HG03025 (cell line): ENCODE results near the gene CACHD1.
"Not testable (repeated sequence)": the region's sequence is repeated elsewhere in the genome, so short reads cannot be mapped to it uniquely, and the experiment has no call there.

Experiments
- ATAC-seq: cut with Tn5 transposase; IDR thresholded peaks from one replicate; pipeline ENCODE4 v1.9.1; 2021; ENCODE audit warnings: mild to moderate bottlenecking, moderate library complexity; ENCODE audit not compliant: unreplicated experiment, low FRiP score

Gene CACHD1

DNA sequence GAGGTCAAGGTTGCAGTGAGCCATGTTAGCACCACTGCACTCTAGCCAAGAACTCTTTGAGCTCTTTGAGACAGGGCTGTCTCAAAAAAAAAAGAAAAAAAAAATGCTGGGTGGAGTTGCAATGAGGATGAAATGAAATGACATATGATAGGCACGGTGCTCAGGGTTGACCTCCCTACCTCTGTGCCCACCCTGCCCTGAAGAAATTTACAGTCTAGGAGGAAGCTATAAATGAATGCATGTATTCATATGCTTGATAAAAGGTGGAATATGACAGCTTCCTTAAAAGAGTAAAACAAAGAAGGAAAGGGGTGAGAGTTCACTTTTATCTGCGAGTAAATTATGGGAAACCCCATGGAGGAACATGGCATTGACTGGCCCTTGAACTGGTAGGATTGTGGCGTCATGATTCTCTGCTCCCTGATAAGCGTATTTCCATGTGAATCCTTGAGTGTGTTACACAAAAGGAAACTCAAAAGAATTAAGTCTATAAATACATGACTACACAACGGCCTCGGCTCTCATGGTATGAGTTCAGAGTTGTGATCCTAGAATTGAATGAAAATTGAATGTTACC lies 215.9 kb downstream of the CACHD1 start:
- no peak for ATAC-seq

DNA sequence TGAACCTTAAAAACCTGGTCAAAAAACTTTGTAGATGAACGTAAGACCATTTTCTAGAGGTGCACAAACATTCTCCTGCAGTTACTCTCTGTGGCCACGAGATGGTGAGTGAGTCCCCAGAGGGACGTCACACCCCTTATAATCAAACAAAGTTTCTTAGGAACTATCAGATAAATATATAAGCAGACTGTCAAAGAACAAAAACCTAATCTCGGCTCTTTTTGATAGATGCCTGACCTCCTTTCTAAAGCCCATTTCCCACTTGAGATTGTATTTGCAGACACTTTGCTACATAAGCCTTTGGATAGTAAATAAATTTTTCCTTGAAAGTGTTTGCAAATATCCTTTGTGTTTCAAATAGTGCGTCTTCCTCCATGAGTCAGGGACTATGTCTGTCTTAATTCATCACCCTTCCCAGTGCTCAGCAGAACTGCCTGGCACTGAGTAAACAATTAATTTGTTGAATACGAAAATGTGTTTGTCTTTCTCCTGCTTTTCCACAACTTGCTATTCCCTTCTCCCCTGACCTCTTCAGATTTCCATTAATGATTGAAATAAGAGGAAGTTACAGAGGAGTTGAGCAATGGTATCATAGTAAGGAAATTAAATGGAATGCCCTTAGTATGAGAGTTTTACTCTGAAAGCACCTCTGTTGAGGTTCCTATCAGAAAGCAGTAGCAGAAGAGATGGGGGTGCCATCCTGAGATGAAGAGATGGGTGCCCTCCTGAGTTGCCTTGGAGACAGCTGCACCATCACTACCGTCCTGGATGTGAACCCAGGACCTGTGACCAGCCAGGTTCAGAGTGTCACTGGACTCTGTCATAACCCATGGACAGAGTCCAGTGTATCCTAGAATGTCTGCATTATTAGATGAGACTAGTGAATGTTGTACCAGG lies 217.1 kb downstream of the CACHD1 start:
- ATAC-seq: no peak

DNA sequence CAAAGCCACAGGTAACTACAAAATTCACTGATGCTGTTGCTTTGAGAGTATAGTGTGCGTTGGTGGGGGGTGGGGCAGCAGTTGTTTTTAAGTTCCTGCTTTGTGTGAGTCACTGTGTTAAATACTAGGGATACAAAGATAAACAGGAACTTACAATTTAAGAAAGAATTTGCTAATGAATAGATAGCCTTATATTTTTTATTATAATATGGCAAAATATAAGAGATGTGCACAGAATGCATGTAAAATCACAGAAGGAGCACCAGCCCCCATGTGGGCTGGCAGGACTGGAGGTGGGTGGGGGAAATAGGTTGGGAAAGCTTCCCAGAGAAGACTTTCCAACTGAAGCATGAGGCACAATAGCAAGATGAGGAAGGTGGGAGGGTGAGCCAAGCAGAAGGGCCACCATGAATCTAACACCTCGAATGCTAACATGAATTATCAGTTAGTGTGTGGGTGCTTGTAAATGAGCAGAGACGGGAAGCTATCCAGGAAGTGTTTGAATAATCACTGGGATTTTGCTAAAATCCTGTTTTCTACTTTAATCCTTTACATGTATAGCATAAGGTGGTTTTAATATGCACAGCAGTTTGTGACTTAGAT lies 217.9 kb downstream of the CACHD1 start:
- ATAC-seq: no peak

DNA sequence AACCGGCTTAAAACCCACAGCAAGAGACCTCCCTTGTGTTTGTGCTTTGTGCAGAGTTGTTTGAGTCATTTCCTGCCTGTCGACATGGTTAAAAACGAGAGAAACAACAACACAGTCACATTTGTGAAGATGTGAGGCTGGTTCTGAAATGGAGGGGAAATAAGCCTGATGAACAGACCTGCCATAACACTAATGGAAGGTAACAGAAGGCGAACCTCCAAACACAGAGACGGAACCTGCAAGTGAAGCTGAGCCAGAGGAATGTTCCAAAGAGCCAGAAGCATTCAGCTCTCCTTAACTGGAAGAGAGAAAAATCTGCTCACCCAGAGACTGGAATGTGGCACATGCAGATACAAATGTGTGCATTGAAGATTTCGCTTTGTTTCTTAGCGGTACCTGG lies 221.7 kb downstream of the CACHD1 start:
- no peak for ATAC-seq

DNA sequence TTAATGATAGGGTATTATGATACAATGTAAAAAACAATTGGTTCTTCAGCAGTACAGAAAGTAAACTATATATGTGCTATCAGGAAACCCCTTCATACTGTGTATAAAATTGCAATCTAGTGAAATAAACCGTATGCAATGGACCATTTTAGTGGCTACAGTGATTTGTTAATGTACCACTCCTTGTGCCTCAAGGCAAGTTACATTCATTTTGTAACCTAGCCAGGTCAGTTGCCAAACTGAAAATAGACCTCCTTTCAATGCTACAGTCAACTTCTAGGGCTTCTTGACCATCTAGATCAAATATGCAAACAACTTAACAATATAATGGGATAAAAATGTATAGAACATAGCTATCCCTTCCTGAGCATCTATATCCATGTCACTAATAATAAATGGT lies 223.0 kb downstream of the CACHD1 start:
- ATAC-seq: no peak

DNA sequence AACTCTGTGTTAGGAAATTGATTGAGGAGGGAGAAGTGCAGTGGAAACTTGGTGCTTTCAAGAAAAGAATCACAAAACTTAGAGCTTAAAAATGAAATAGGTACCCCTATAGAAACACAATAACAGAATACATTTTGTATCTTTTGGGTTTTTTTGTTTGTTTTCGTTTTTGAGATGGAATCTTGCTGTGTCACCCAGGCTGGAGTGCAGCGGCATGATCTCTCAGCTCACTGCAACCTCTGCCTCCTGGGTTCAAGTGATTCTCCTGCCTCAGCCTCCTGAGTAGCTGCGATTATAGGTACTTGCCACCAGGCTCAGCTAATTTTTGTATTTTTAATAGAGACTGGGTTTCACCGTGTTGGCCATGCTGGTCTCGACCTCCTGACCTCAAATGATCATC lies 223.5 kb downstream of the CACHD1 start:
- ATAC-seq: no peak

DNA sequence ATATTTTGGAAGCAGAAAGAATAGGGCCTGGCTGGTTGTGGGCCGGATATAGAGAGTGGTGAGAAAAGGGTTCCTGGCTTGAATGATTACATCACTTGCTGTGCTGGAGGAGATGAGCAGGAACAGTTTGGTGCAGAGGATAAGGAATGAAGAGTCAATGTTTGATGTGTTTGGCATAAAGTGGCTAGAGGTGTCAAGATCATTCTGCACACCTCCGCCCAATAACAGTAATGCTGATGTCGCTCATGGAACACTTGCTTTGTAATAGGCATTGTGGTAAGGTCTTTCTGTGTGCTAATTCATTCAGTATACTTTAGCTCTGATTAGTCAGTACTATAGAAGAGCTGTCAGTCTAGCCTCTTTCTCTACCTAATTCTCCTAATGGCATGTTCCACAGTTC lies 226.9 kb downstream of the CACHD1 start:
- ATAC-seq: no peak

DNA sequence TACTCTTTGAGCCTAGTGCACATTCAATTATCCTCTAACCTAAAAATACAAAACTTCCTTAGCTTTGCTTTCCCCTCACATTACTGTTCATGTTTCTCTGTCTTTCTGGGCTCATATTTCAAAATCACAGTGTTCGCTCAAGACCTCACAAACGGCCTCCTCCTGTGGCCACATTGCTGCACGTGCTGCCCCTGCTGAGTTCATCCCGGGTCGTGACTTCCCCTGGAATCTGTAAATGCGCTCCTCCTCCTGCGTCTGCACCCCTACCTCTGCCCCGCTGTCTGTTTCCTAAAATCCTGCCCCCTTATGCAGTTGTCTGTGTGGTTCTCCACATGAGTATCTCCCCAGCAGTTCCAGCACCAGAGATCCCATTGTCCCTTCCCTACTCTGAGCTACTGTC lies 229.4 kb downstream of the CACHD1 start:
- ATAC-seq: no peak

DNA sequence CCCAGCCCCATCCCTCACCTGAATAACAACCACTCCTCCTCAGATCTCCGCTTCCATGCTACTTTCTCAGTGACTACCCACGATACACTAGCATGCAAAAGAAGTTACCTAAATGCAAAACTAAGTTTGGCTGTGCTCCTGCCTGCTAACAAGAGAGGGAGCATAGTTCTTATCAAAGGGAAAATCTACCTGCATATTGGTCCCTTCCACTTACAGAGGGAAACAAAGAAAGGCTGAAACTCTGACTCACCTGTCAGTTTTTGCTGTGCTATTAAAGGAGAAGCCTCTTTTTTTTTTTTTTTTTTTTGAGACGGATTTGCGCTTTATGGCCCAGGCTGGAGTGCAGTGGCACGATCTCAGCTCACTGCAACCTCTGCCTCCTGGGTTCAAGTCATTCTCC lies 231.1 kb downstream of the CACHD1 start:
- ATAC-seq: no peak

DNA sequence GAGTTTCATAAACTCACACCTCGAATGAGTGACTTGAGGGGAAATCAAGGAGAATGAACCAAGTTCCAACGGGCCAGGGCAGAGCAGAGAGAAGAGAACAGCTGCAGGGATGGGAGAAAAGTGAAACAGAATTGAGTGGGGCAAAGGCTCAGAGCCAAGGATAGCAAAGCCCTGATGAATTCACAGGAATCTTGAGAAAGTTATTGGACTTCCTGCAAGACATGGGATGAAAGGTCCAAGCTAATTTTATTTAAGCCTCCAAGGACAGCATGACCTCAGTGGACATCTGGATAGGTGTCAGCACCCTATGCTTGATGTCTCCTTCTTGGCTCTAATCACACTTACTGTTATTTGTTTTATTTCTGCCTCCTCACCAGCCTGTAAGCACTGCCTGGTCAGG lies 232.0 kb downstream of the CACHD1 start:
- ATAC-seq: no peak

DNA sequence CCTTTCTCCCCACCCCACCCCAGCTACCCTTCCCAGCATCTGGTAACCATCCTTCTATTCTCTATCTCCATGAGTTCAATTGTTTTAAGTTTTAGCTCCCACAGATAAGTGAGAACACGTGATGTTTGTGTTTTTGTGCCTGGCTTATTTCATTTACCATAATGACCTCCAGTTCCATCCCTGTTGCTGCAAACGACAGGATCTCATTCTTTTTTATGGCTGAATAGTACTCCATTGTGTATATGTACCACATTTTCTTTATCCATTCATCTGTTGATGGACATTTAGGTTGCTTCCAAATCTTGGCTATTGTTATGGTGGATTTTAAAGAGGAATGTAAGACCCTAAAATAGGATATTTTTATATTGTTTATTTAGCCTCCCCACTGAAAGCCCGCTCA lies 232.7 kb downstream of the CACHD1 start:
- ATAC-seq: not testable (repeated sequence)

DNA sequence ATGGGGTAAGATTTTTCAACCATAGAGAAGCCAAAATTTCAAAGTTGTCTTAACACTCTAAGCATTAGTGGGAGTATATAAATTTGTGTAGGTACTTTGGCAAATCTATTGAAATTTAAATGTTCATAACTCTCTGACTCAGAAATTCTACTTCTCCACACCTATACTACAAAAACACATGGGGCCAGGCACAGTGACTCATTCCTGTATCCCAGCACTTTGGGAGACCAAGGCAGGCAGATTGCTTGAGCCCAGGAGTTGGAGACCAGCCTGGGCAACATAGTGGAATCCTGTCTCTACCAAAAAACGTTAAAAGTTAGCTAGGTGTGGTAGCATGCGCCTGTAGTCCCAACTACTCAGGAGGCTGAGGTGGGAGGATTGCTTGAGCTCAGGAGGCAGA lies 233.7 kb downstream of the CACHD1 start:
- no peak for ATAC-seq

DNA sequence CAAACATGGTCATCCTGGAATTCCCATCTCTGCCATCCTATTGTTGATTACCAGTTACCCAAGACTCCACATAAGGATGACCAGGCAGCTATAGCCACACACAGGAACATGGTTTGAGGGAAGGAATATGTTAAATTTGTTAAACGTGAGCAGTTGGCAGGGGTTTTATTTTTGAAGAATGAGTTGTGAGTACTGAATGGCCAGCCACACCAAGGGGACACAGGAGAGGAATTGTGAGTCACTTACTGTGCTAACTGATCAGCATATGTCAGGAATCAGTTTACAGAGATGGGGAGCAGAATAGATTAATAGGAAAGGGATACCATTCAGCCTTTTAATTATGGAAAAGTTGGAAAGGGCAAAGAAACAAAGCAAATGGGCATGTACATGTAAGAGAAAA lies 235.7 kb downstream of the CACHD1 start:
- no peak for ATAC-seq

DNA sequence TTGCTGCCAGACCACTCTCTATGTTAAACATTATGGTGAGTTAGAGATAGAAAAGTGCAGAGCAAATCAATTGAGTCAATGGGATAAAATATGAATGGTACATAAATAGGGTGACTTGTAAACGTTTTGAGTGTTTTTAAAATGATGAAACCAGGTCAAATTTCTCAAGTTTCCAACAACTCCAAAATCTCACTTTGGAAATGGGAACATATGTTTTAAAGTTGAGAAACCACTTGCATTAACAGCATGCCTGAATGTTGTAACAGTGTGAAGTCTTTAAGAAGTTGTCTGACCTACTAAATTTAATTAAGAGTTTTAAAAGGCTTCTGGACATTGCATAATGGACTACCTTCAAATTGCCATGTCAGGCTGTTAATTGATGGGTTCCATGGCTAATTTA lies 241.3 kb downstream of the CACHD1 start:
- ATAC-seq: no peak

DNA sequence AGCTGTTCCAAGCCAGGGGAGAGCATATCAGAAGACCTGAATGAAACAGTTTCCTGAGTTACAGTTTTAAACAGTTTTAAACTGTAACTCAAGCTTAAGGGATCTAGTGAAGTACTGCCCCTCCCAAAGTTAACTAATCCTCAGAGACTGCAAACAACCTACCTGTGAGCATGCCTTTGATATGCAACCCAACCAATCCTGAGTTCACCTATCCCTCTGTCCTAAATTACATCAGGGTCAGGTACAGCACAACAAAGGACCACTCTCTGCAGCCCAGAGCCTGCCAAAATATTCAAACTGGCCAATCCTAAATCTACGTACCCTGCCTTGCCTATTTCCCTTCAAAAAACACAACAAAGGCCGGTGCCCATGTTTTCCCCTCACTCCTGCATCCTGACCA lies 242.1 kb downstream of the CACHD1 start:
- no peak for ATAC-seq

DNA sequence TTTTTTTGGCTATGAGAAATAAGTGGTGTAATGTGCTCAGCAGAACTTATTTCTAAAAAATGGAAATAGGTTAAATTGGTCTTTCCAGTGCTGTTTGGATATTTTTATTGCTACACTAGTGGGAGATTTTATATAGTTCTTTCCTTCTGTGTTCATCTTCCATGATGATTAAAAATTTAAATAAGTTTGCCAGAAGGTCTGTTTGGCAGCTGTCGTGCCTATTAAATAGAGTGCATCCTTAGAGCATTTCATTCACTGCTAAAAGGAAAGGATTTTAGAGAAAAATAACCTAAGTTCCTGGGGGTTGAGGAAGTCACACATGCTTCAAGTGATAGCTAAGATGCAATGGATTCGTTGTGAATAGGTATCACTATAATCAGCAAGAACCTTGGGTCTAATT lies 245.3 kb downstream of the CACHD1 start:
- no peak for ATAC-seq

DNA sequence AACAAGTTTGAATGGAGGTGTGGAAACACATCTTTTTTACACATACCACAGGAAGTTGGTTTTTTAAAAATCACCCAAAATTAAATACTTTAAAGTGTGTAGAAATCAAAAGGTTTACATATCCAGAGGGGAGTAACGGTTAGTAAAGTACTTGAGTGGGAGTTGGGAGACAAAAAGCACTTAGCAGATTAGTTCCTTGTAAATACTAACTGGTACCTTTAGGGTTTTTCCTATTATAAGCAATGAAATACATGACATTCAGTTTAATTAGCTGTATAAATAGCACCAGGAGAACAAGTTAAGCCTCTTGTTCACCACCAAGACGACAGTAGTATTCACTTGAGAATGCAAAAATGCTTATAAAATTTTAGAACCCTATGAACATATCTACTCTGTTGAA lies 251.2 kb downstream of the CACHD1 start:
- no peak for ATAC-seq

DNA sequence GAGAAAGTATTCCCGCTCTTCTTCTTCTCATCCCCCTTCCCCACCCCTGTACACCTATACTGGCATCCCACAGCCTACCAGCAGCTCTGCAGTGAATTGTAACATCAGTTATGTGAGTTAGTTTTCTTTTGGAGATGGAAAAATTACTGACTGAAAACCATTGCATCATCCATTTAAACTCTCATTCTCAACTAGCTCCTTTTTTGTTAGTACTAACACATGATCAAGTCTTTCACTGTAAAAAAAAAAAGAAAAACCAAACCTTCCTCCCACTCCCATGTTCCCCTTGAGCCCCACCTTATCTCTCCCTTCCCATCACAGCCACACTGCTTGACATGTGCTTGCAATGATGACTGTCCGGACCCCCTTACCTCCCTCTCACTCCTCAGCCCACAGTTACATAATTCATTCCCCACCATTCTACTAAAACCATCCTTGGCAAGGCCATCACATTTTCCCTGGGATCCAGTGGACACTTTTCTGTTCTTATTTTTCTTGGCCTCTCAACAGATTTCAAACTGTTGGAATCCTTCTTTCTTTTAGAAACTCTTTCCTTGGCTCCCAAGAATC lies 251.7 kb downstream of the CACHD1 start:
- no peak for ATAC-seq

DNA sequence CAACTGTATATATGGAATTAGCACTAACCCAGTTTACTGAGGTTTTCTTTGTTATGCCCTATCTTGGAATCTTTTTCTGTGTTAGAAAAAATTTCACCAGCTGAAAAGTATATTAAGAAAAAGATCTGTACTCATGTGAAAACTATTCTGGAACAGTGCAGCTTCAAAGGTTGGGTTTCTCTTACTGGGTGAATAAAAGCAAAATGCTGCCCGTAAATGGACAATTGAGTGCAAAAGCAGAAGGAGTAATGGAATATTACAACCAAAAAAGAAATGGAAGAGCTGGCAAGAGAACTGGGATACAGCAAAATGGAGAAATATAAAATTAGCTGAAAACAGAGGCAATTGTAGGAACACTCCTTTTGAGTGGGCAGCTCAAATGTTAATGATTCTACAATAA lies 257.9 kb downstream of the CACHD1 start:
- no peak for ATAC-seq

DNA sequence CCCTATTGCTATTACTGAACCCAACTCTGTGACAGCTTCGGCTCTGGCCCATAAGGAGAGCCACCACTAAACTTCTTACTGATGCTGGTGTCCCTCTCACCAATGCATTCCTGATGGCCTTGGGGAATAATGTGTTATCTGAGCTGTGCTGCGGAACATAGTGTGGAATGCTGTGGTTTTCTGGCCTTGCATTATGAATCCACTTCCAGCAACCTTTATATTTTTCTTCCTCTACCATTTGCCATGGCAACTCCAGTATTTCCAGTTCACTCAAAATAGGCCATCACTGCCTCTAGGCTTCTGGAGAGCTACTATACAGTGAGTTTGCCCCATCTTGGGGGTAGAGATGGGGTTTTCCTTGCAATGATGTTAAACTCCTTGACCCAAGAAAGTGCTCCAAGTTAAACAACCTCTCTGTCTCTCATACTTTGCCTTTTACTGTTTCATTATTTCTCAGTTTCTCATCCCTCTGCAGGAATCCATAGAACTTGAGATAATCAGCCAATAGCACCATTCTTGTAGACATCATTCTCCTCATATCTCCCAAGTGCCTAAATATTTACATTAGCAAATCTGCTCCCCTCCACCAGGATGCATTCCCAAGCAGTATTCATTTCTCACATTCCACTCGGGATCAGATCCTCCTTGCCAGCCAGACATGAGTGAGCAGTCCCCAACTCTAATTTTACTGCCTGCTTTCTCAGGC lies 263.8 kb downstream of the CACHD1 start:
- no peak for ATAC-seq

DNA sequence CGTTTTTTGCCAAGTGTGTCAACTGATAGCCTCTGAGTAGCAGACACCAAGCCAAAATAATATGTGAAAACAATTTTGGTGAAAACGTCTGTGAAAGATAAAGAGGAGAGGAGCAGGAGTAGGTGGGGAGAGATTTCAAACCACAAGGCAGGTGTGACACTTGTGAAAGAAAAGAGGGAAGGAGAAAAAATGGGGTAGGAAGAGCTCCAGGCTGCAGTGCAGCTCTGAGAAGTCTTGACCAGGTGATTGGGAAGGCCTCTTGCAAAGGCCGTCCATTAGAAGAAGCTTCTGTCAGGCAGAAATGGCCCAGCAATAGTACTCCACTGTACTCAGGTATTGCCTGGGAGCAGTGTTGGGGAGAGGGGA lies 264.3 kb downstream of the CACHD1 start:
- no peak for ATAC-seq
